Heart left ventricle (tissue), 16 donors: ENCODE results near the gene POU3F3. TPM values are rescaled to one million over a fixed set of nuclear protein-coding genes. Genes with fewer than 3 reads are reported as not detected.

Experiments used
- ATAC-seq, 4 donors: fragments of 200-7000 bp; cut with Tn5 transposase; one replicate each; pipeline ENCODE4 v1.9.1; 2020 to 2022; ENCODE audit warnings: moderate library complexity in 4 of 4, mild to moderate bottlenecking in 3 of 4, moderate number of reproducible peaks in 1 of 4
- DNase-seq, 5 donors: peaks; one replicate each; pipeline ENCODE4 v3.0.0-alpha.2; 2020
- H3K27ac ChIP-seq, 12 donors: fragments of 200-600 bp; sonication (generic) in 4 of 12; one replicate each; pipeline versions ENCODE4 v1.5.0 to v1.8.0; 2016 to 2022; ENCODE audit warnings: mild to moderate bottlenecking in 2 of 12
- H3K27me3 ChIP-seq, 9 donors: fragments of 200-600 bp; sonication (generic) in 2 of 9; one replicate each; pipeline versions ENCODE4 v1.5.1 to v1.8.0; 2016 to 2022; ENCODE audit warnings: mild to moderate bottlenecking in 3 of 9
- H3K36me3 ChIP-seq, 9 donors: fragments of 200-600 bp; sonication (generic) in 2 of 9; one replicate each; pipeline versions ENCODE4 v1.5.0 to v1.8.0; 2018 to 2022; ENCODE audit warnings: mild to moderate bottlenecking in 2 of 9
- H3K4me1 ChIP-seq, 12 donors: fragments of 200-600 bp; sonication (generic) in 4 of 12; one replicate each; pipeline versions ENCODE4 v1.5.0 to v1.8.0; 2016 to 2022; ENCODE audit warnings: mild to moderate bottlenecking in 3 of 12
- H3K4me3 ChIP-seq, 12 donors: fragments of 200-600 bp; sonication (generic) in 4 of 12; one replicate each; pipeline versions ENCODE4 v1.5.0 to v1.8.0; 2017 to 2022; ENCODE audit warnings: mild to moderate bottlenecking in 9 of 12, moderate library complexity in 4 of 12
- H3K9me3 ChIP-seq, 12 donors: fragments of 200-600 bp; sonication (generic) in 4 of 12; one replicate each; pipeline versions ENCODE4 v1.5.0 to v1.8.0; 2016 to 2022; ENCODE audit warnings: mild to moderate bottlenecking in 1 of 12
- POLR2A ChIP-seq, 2 donors: fragments of 450-650 bp; IDR thresholded peaks; one replicate each; pipeline ENCODE4 v1.6.1; 2017; ENCODE audit warnings: antibody characterized with exemption in 2 of 2, mild to moderate bottlenecking in 2 of 2, moderate library complexity in 2 of 2
- WGBS, 4 donors: extraction: QIAGEN DNeasy Blood & Tissue Kit in 2 of 4; methylation state at CpG; one replicate each; pipeline versions ENCODE4 v1.1.5 to v1.1.7; 2013 to 2018; 5-methylcytosine and 5-hydroxymethylcytosine counted together
- intact Hi-C, 10 donors: fragments of 100-400 bp; cut with DNase I; formaldehyde crosslinking; loops; one replicate each; pipeline versions ENCODE4 v1.11.1 to v1.14.2; 2022
- polyA plus RNA-seq, 2 donors: library from polyadenylated mRNA; stranded (reverse); fragments of 200-250 nt; gene quantifications; one replicate each; pipeline ENCODE4 v1.2.3, GENCODE V29; 2013
- total RNA-seq, 9 donors: library from RNA; depleted of rRNA in 2 of 9; stranded (reverse); fragments of >200 nt in 2 of 9; fragmentation: NEBNext Ultra II Directional in 3 of 9; extraction: Animal tissue kit (Norgen Biotek cat#: 25700) in 3 of 9; gene quantifications; one replicate each; pipeline versions ENCODE4 v1.1.0 to v1.2.4, GENCODE V29; 2016 to 2023
- TF ChIP-seq, protein P1 (sequence below), 12 donors: fragments of 200-600 bp; sonication (generic) in 4 of 12; IDR thresholded peaks; one replicate each; pipeline versions ENCODE4 v1.5.0 to v1.8.0; 2018 to 2022; ENCODE audit warnings: antibody characterized with exemption in 12 of 12, mild to moderate bottlenecking in 5 of 12
- donor health status: ischemic (EF 13 %, LVEDD 7.1; RV severe dilation, severe dysfunction).
- donor health status: healthy with polysubstance abuse.
- donor health status: DM: no; HTN: yes; CAD: no.
- donor health status: DM: no; HTN: no; CAD: no.
- donor health status: ischemic (EF 25% LVEDD 6.9; RV normal size, moderate dysfunction).
- donor health status: ischemic (EF 25% LVEDD 5.7; RV mildly dilated, moderate dysfunction).
- donor health status: healthy.
- donor health status: DM: yes; HTN: yes; CAD: no.
- donor health status: ischemic (EF 35%, LVEDD 5.7; RV mildly dilated, moderate dysfunction).
- donor health status: nonischemic (EF 11% LVEDD 7.7; RV severe dilation, severe dysfunction).
- donor health status: DM: yes; HTN: yes; CAD: no.
- donor health status: PGD.
- donor health status: ischemic (EF 29% LVEDD 5.4; RV normal size, mild dysfunction).
- donor health status: nonischemic (EF 23%, LVEDD 6.1; RV moderate dilation, normal function).

The POU3F3 gene
- total and polyA plus RNA-seq, 11 donors, result 0.08 to 0.27 TPM; not detected in 9

DNA sequence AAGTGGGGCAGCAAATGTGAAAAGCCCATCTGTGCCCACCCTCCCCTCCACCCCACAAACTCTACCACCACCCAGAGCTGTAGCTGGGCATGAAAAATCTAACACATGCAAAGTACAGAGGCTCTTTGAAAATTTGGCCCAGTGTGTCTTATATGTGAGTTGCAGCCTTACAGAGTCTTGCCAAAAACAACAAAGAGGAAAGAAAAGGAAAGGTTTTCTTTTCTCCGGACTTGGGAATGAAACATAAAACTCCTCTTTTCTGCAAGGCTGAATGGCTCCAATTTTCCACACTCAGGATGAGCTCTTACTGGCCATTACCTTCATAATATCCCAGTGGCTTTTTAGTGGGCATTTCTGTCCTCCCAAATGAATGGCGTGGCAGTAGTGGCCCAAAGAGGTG lies 27.9 kb upstream of the POU3F3 start:
- intact Hi-C loops, result no loop called here
- no peak overlapping the region for H3K4me3 ChIP-seq
- no peaks in the 10 kb centered on the region for H3K36me3 ChIP-seq
- peaks cover 0 to 11% (median 0%) of the 10 kb centered on the region in 9 donors for H3K27me3 ChIP-seq
- no peaks in the 10 kb centered on the region for H3K4me1 ChIP-seq
- TF ChIP-seq, protein P1, sequence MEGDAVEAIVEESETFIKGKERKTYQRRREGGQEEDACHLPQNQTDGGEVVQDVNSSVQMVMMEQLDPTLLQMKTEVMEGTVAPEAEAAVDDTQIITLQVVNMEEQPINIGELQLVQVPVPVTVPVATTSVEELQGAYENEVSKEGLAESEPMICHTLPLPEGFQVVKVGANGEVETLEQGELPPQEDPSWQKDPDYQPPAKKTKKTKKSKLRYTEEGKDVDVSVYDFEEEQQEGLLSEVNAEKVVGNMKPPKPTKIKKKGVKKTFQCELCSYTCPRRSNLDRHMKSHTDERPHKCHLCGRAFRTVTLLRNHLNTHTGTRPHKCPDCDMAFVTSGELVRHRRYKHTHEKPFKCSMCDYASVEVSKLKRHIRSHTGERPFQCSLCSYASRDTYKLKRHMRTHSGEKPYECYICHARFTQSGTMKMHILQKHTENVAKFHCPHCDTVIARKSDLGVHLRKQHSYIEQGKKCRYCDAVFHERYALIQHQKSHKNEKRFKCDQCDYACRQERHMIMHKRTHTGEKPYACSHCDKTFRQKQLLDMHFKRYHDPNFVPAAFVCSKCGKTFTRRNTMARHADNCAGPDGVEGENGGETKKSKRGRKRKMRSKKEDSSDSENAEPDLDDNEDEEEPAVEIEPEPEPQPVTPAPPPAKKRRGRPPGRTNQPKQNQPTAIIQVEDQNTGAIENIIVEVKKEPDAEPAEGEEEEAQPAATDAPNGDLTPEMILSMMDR (IDR thresholded peaks at IDR 0.05), result no peak
- TF ChIP-seq POLR2A (IDR thresholded peaks at IDR 0.05), result no peak
- DNase-seq (no peak), ATAC-seq (no peak)
- H3K9me3 ChIP-seq, result no peaks in the 10 kb centered on the region
- no peak overlapping the region for H3K27ac ChIP-seq
- 45 to 59% (median 51%) methylated on average over 2 of the region's 2 CpGs for WGBS, 4 donors

DNA sequence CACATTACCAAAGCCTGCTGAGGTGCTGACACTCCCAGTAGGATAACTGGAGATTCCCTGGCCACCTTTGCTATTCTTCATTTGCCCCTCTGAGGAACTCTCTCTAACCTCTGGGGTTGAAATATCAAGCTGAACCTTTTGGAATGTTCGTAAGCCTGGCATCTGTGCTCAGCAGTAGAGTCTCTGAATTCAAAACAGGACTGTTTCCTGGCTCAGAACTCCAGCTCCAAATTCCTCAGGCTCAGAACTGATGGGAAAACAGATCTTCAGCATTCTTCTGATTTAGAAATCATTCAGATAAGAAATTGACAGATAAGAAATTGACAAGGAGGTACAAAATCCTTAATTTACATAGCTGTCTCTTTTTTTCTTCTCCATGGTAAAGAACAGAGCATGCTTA lies 22.2 kb upstream of the POU3F3 start:
- TF ChIP-seq, protein P1 (IDR thresholded peaks at IDR 0.05), result no peak
- no peak for TF ChIP-seq POLR2A (IDR thresholded peaks at IDR 0.05)
- H3K27me3 ChIP-seq, result peaks cover 0 to 22% (median 0%) of the 10 kb centered on the region in 9 donors
- H3K4me3 ChIP-seq, result no peak overlapping the region
- no peaks in the 10 kb centered on the region for H3K9me3 ChIP-seq
- H3K4me1 ChIP-seq, result no peaks in the 10 kb centered on the region
- DNase-seq, result no peak
- H3K27ac ChIP-seq, result no peak overlapping the region
- intact Hi-C loops, result no loop called here
- ATAC-seq, result no peak
- H3K36me3 ChIP-seq, result no peaks in the 10 kb centered on the region
- 33 to 47% (median 37%) methylated on average over 1 of the region's 1 CpG for WGBS, 4 donors

DNA sequence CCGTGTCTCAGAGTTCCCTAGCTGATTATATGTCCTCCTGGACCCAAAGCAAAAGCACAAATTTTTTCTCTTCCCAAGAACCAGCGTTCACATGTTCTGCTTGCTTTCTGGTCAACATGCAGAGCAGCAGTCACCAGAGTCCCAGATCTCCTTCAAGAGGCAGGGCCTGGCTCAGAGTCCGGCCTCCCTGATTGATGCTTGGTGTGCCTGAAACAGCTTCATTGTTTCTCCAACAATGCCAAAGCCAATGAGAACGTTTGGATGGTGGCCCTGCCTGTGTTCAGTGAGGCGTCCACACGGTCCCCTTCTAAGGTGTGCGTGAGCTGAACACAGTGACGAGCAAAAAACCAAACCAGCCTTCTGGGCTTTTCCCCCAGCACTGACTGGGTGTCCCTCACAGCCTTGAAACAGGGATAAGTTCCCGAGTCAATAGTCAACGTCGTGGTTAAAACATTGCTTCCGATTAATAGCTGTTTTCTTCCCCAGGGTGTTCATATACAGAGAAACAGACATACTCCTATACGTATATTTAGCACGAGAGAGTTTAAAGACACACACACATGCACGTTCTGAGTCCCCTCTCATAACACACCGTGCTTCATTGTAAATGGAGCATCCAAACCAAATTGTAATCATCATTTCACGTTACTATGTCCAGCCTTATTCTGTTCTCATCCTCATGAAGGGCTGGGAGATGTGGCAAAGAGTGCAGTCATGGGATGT lies 19.3 kb upstream of the POU3F3 start:
- Histone ChIP-seq H3K4me3 (no peak overlapping the region), H3K4me1 (no peaks in the 10 kb centered on the region), H3K27ac (no peak overlapping the region), H3K36me3 (no peaks in the 10 kb centered on the region), H3K27me3 (peaks cover 0 to 24% (median 10%) of the 10 kb centered on the region in 9 donors), H3K9me3 (no peaks in the 10 kb centered on the region)
- intact Hi-C loops, result no loop called here
- ATAC-seq, result no peak
- DNase-seq, result no peak
- WGBS, 4 donors, result 83 to 85% (median 84%) methylated on average over 17 of the region's 17 CpGs
- TF ChIP-seq, protein P1 (IDR thresholded peaks at IDR 0.05), result no peak
- no peak for TF ChIP-seq POLR2A (IDR thresholded peaks at IDR 0.05)

DNA sequence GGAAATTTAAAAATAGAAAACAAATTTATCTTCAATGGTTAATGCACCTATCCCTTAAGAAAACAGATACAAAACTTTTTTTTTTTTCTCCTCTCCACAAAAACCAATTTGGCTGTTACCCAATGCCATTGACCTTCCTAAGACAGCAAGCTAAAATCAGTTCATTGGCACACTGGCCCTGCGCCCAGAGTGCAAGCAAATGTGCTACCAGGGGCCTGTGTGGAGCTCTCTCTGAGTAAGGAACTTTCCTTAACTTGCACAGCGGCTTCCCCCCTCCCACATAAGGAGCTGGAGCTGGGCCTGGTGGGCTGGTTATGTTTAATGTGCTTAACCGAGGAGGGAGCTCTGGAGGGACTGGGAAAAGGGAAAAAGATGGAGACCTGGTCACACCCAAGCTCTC lies 17.6 kb upstream of the POU3F3 start:
- TF ChIP-seq, protein P1 (IDR thresholded peaks at IDR 0.05), result no peak
- TF ChIP-seq POLR2A (IDR thresholded peaks at IDR 0.05), result no peak
- Histone ChIP-seq H3K4me3 (no peak overlapping the region), H3K27me3 (peaks cover 0 to 38% (median 17%) of the 10 kb centered on the region in 9 donors), H3K27ac (no peak overlapping the region), H3K36me3 (no peaks in the 10 kb centered on the region), H3K4me1 (no peaks in the 10 kb centered on the region), H3K9me3 (no peaks in the 10 kb centered on the region)
- WGBS, 4 donors, result 65 to 72% (median 69%) methylated on average over 3 of the region's 3 CpGs
- intact Hi-C loops, result no loop called here
- ATAC-seq (no peak), DNase-seq (no peak)
